ENCODE measurements around the gene CXCR3.

- TF ChIP-seq GATA3 (IDR thresholded peaks at IDR 0.05; ENCODE audit: low read depth, low read length) = no peak
- no peak for TF ChIP-seq GATA2 (IDR thresholded peaks at IDR 0.05; ENCODE audit: low read depth, low read length)
Observed at GRCh38 chrX:71666240-71667223, 48.2 kb upstream of the CXCR3 start.

All from SH-SY5Y (cell line).